Fibroblast of lung (primary cell): Measurements from ENCODE around the gene PSD4.

Experiments
- EZH2 ChIP-seq: IDR thresholded peaks from 2 replicates; pipeline ENCODE4 v1.5.1; 2012; ENCODE audit warnings: low read length, control low read depth, mild to moderate bottlenecking; ENCODE audit errors: missing control alignments
- TF ChIP-seq, protein P1 (sequence below), 2 donors: IDR thresholded peaks in 1 of 2; conservative IDR thresholded peaks in 1 of 2; 1 replicate in 1 of 2; 2 replicates in 1 of 2; pipeline ENCODE4 v1.5.1; 2011 to 2012; ENCODE audit warnings: low read length in 2 of 2, control low read depth in 1 of 2, inconsistent platforms in 1 of 2, low read depth in 1 of 2, mild to moderate bottlenecking in 1 of 2

DNA sequence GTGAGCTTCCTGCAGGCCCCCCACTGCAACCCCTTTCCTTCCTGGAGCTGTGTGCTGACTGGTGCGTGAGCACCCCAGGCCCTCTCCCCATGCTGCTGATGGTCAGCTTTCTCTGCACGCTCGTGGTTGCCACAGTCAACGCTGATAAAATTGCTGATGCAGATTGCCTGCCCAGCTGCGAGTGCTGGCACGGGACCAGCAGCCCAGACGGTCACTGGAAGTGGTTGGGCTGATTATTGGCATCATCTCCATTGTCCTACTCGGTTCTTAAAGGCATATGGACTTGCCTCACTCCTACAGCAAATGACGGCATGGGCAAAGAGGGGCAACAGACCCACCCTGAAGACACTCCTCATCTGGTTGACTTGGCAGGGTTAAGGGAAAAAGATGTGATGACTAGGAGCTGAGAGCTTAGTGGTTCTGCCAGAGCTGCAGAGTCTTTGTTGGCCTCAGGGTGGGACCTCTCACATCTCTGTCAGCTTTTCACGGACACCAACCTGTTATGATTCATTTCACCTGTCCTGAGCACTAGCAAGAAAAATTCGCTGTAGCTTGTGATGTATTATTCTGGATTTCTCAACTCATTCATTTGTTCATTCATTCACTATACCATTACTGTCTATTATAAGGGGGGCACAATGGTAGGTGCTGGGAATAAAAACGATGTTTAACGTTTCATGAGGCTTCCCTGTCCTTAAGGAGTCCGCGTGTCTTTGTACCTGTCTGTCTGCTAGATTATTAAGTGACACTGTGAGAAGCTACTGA is 66.6 kb downstream of the PSD4 start:
- TF ChIP-seq, protein P1, sequence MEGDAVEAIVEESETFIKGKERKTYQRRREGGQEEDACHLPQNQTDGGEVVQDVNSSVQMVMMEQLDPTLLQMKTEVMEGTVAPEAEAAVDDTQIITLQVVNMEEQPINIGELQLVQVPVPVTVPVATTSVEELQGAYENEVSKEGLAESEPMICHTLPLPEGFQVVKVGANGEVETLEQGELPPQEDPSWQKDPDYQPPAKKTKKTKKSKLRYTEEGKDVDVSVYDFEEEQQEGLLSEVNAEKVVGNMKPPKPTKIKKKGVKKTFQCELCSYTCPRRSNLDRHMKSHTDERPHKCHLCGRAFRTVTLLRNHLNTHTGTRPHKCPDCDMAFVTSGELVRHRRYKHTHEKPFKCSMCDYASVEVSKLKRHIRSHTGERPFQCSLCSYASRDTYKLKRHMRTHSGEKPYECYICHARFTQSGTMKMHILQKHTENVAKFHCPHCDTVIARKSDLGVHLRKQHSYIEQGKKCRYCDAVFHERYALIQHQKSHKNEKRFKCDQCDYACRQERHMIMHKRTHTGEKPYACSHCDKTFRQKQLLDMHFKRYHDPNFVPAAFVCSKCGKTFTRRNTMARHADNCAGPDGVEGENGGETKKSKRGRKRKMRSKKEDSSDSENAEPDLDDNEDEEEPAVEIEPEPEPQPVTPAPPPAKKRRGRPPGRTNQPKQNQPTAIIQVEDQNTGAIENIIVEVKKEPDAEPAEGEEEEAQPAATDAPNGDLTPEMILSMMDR (conservative IDR thresholded peaks at IDR 0.05 in 1 of 2, IDR thresholded peaks at IDR 0.05 in 1 of 2; ENCODE audit: low read depth in 1 of 2, low read length in 2 of 2) = no peak
- no peak for TF ChIP-seq EZH2
